Measurements from ENCODE around the gene CRADD.

CRADD gene

DNA sequence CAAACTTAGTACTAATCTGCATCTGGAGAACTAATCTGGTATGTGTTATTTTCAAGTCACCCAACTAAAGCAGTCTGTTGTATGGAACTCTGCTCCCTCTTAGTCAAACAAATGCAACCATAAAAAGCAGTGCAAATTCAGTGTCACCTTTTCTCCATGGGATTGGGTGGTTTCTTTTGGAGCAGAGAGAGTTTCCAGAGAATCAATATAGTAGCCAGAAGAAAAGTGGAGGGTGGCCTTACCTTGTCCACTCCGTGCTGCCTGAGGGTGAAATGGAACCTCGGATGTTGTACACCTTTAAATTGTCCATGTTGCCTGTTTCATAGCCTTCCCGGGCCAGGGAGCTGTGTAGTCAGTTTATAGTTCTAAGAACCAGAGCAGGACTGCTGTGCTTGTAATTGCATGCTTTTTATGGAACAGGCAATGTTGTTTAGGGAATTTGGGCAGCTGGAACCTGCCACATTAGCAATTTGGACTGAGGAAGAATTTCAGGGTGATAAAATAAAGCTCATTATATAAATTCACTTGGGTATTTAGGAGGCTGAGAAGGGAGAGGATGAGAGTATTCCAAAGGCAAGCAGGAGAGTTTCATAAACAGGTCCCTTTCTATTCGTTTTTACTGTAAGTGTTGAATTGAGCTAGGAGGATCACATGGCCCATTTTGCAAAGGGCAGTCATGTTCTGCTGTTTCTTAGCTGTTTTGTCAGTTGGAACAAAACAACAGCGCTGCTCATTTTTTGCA is 60.5 kb downstream of the CRADD start:
- peak overlapping the region; percentile 48 for H3K4me2 ChIP-seq (ENCODE audit: low read length)
- peaks cover 38% of the 10 kb centered on the region for H3K79me2 ChIP-seq
- H3K36me3 ChIP-seq (ENCODE audit: control insufficient read depth, insufficient read depth, low read length) = no peaks in the 10 kb centered on the region
- H3K4me3 ChIP-seq (ENCODE audit: low read depth, low read length) = no peak overlapping the region
- H2AFZ ChIP-seq = peak overlapping the region; percentile 35
- TF ChIP-seq, protein P1, sequence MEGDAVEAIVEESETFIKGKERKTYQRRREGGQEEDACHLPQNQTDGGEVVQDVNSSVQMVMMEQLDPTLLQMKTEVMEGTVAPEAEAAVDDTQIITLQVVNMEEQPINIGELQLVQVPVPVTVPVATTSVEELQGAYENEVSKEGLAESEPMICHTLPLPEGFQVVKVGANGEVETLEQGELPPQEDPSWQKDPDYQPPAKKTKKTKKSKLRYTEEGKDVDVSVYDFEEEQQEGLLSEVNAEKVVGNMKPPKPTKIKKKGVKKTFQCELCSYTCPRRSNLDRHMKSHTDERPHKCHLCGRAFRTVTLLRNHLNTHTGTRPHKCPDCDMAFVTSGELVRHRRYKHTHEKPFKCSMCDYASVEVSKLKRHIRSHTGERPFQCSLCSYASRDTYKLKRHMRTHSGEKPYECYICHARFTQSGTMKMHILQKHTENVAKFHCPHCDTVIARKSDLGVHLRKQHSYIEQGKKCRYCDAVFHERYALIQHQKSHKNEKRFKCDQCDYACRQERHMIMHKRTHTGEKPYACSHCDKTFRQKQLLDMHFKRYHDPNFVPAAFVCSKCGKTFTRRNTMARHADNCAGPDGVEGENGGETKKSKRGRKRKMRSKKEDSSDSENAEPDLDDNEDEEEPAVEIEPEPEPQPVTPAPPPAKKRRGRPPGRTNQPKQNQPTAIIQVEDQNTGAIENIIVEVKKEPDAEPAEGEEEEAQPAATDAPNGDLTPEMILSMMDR (IDR thresholded peaks at IDR 0.05) = no peak
- peak overlapping the region; percentile 77 for H3K27ac ChIP-seq
- no peak overlapping the region for H3K9ac ChIP-seq
- H3K9me3 ChIP-seq (ENCODE audit: control insufficient read depth, low read length) = no peaks in the 10 kb centered on the region
- H3K27me3 ChIP-seq (ENCODE audit: control insufficient read depth, insufficient read depth, low read length) = no peaks in the 10 kb centered on the region
- H3K4me1 ChIP-seq = peaks cover 26% of the 10 kb centered on the region

DNA sequence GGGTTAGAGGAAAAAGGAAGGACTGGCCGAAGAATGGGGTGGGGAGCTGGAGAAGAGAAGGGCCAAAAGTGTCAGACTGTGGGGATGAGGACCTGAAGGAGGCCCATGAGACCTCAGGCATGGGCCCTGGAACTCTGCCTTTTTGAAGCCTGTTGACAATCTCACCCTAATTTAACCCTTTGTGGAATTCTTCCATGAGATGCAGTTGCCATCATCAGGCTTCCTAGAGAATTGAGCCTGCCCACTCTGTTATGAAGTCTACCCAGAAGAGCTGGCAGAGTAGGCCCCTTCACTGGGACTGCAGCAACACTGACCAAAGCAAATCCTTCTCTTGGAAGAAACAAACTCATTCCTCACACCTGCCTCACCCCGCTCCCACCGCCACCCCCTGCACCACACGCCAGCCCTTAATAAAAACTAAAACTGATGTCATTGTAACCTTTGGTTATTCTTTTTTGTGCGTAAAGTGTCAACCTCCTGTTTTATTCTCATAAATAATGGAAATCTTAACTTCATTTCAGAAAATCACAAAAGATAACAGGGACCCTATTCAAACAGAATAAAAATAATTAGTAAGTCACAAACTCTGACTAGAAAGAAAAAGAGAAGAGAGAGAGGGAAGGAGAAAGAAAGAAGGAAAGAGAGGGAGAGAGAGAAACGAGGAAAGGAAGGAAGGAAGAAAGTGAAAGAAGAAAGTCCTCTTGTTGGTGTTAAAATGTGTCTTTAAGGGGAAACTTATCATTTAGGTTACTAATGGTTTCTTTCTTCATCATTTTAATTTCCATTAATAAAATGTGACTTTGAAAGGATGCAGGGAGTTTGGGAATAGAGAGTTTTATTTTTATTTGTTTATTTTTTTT is 61.3 kb downstream of the CRADD start:
- Histone ChIP-seq H3K4me3 (ENCODE audit: low read depth, low read length) (peak overlapping the region; percentile 11), H3K27ac (peak overlapping the region; percentile 77)
- TF ChIP-seq, protein P1 (IDR thresholded peaks at IDR 0.05) = no peak

DNA sequence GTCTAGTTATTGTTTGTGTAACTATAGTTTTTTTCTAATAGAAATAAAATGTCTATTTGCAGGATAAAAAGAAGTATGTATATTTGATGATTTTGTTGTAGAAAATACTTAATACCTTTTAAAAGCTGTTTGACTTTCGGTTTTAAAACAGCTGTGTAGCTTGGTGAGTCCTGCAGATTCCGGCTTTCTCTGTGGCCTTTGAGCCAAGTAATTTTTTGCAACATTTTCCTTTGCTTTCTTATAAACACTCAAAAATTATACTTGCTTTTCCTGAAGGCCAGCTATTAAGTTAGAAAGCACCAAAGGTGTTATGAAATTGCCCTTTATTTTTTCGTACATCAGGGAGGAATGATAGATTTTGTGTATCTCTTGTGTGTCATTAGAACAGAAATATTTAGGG is 63.6 kb downstream of the CRADD start:
- peak overlapping the region; percentile 12 for H3K9ac ChIP-seq
- no peaks in the 10 kb centered on the region for H3K27me3 ChIP-seq (ENCODE audit: control insufficient read depth, insufficient read depth, low read length)
- peak overlapping the region; percentile 82 for H3K4me2 ChIP-seq (ENCODE audit: low read length)
- no peaks in the 10 kb centered on the region for H3K36me3 ChIP-seq (ENCODE audit: control insufficient read depth, insufficient read depth, low read length)
- no peaks in the 10 kb centered on the region for H3K9me3 ChIP-seq (ENCODE audit: control insufficient read depth, low read length)
- peak overlapping the region; percentile 71 for H2AFZ ChIP-seq
- H3K27ac ChIP-seq = peak overlapping the region; percentile 99
- H3K79me2 ChIP-seq = peaks cover 29% of the 10 kb centered on the region
- peak overlapping the region; percentile 75 for H3K4me3 ChIP-seq (ENCODE audit: low read depth, low read length)
- peaks cover 34% of the 10 kb centered on the region for H3K4me1 ChIP-seq
- TF ChIP-seq, protein P1 (IDR thresholded peaks at IDR 0.05) = no peak

More for the DNA sequence above, 61.3 kb downstream of the CRADD start:
- H3K4me1 ChIP-seq = peaks cover 26% of the 10 kb centered on the region
- peak overlapping the region; percentile 48 for H3K4me2 ChIP-seq (ENCODE audit: low read length)
- peak overlapping the region; percentile 35 for H2AFZ ChIP-seq
- H3K79me2 ChIP-seq = peaks cover 34% of the 10 kb centered on the region
- no peaks in the 10 kb centered on the region for H3K9me3 ChIP-seq (ENCODE audit: control insufficient read depth, low read length)
- H3K27me3 ChIP-seq (ENCODE audit: control insufficient read depth, insufficient read depth, low read length) = no peaks in the 10 kb centered on the region
- H3K9ac ChIP-seq = no peak overlapping the region
- no peaks in the 10 kb centered on the region for H3K36me3 ChIP-seq (ENCODE audit: control insufficient read depth, insufficient read depth, low read length)

GRCh38 chr12:93741659-93742109 is 64.5 kb downstream of the CRADD start:
- Histone ChIP-seq H3K79me2 (peaks cover 25% of the 10 kb centered on the region), H3K4me3 (ENCODE audit: low read depth, low read length) (peak overlapping the region; percentile 75), H3K27ac (peak overlapping the region; percentile 99), H3K4me1 (peaks cover 36% of the 10 kb centered on the region), H3K9ac (peak overlapping the region; percentile 64), H2AFZ (peak overlapping the region; percentile 71), H3K4me2 (ENCODE audit: low read length) (peak overlapping the region; percentile 82), H3K27me3 (ENCODE audit: control insufficient read depth, insufficient read depth, low read length) (no peaks in the 10 kb centered on the region), H3K9me3 (ENCODE audit: control insufficient read depth, low read length) (no peaks in the 10 kb centered on the region), H3K36me3 (ENCODE audit: control insufficient read depth, insufficient read depth, low read length) (no peaks in the 10 kb centered on the region)
- TF ChIP-seq, protein P1 (IDR thresholded peaks at IDR 0.05) = no peak

Data from parathyroid adenoma (tissue), 2 donors.